Kidney (tissue), 14 donors: ENCODE measurements around the gene TBX10. TPM values are rescaled to one million over a fixed set of nuclear protein-coding genes. Genes with fewer than 3 reads are reported as not detected.

Source experiments
- DNase-seq, 5 donors: peaks; one replicate each; pipeline ENCODE4 v3.0.0-alpha.2; 2013 to 2020
- FAIRE-seq: peaks from 2 replicates; lab custom pipeline; 2012; peaks lifted over from hg19 to GRCh38; lab: Jason Lieb, UNC
- H3K27ac ChIP-seq, 2 donors: one replicate each; pipeline ENCODE4 v1.7.0; 2013; ENCODE audit warnings: low read depth in 2 of 2, low read length in 2 of 2, inconsistent platforms in 1 of 2
- H3K27me3 ChIP-seq: one replicate; pipeline ENCODE4 v1.7.1; 2013; ENCODE audit warnings: low read length, inconsistent platforms; ENCODE audit not compliant: control insufficient read depth, insufficient read depth
- H3K36me3 ChIP-seq, 3 donors: one replicate each; pipeline versions ENCODE4 v1.7.0 to v1.7.1; 2013; ENCODE audit warnings: low read length in 3 of 3, control low read depth in 1 of 3, inconsistent platforms in 1 of 3; ENCODE audit not compliant: insufficient read depth in 3 of 3, control insufficient read depth in 2 of 3
- H3K4me1 ChIP-seq, 3 donors: one replicate each; pipeline versions ENCODE4 v1.7.0 to v1.7.1; 2013; ENCODE audit warnings: low read length in 3 of 3, inconsistent platforms in 1 of 3, low read depth in 1 of 3; ENCODE audit not compliant: control insufficient read depth in 2 of 3, insufficient read depth in 2 of 3
- H3K4me3 ChIP-seq, 3 donors: one replicate each; pipeline versions ENCODE4 v1.7.0 to v1.8.1; 2013; ENCODE audit warnings: low read length in 3 of 3, control low read depth in 1 of 3, inconsistent platforms in 1 of 3
- H3K9ac ChIP-seq, 3 donors: one replicate each; pipeline versions ENCODE4 v1.7.0 to v1.7.1; 2013; ENCODE audit warnings: low read length in 3 of 3, control low read depth in 1 of 3, inconsistent platforms in 1 of 3
- H3K9me3 ChIP-seq, 3 donors: one replicate each; pipeline versions ENCODE4 v1.7.0 to v1.7.1; 2013; ENCODE audit warnings: low read length in 3 of 3, control low read depth in 1 of 3, inconsistent platforms in 1 of 3; ENCODE audit not compliant: control insufficient read depth in 2 of 3, insufficient read depth in 1 of 3
- CTCF ChIP-seq: IDR thresholded peaks from 3 replicates; pipeline ENCODE4 v1.5.1; 2012; ENCODE audit warnings: mild to moderate bottlenecking, moderate library complexity, borderline replicate concordance; ENCODE audit not compliant: insufficient read depth; ENCODE audit errors: extremely low read depth
- intact Hi-C: fragments of 100-400 bp; cut with DNase I; formaldehyde crosslinking; loops from one replicate; pipeline ENCODE4 v1.11.1; 2022
- polyA plus RNA-seq: library from polyadenylated mRNA; stranded (reverse); fragments of 350-450 nt; fragmentation: Illumina TruSeq; extraction: RNeasy Lipid Tissue Mini Kit (QIAGEN cat#74804); gene quantifications from one replicate; pipeline ENCODE4 v1.2.3, GENCODE V29; 2014; ENCODE audit warnings: low read depth, low replicate concordance; ENCODE audit not compliant: insufficient read depth
- total RNA-seq: library from RNA; stranded (reverse); fragmentation: NEBNext Ultra II Directional; extraction: Animal tissue kit (Norgen Biotek cat#: 25700); gene quantifications from one replicate; pipeline ENCODE4 v1.2.1, GENCODE V29; 2021
- donor health status: control.
- donor health status: control.
- donor health status: control.
- donor health status: control.
- donor health status: control.
- donor health status: DM: yes; HTN: yes; CAD: no.
- donor health status: Normal renal cell carcinoma (clear cell type).

Gene TBX10
- total and polyA plus RNA-seq, 2 donors from 2014 or later, result not detected

DNA sequence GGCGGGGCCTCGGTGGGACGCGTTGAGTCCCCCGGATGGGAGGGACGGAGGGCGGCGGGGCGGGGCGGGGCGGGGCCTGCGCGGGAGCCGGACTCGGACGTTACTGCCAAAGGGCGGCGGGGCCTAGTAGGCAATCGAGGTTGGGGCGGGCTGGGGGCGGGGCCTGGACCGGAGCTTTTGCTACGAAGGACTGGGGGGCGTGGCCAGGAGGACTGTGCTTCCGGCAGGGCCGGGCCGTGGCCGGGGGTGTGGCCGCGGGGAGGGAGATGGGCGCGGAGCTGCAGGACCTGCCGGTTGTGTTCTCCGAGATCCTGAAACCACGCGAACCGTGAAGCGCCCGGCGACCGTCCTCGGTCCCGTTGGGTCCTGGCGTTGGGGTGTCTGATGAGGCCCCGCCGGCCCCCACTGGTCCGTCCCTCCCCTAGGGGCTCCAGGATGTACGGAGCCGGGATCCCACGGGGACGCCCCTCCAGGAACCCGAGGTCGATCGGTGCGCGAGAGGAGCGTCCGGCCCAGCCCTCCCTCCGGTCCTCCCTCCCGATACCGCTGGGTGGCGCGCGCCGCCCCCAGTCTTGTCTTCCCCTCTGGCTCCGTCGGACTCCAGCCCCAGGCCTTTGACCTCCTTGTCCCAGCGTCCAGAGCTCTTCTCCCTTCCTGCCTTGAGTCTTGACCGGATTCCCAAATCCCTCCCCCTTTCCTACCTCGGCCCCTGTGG is 9.2 kb downstream of the TBX10 start:
- Histone ChIP-seq H3K4me3 (peak overlapping the region; percentile 56 to 71 (median 65)), H3K4me1 (peaks cover 0 to 21% (median 6%) of the 10 kb centered on the region in 3 donors), H3K9me3 (no peaks in the 10 kb centered on the region), H3K27ac (peak overlapping the region; percentile 81 to 93), H3K36me3 (no peaks in the 10 kb centered on the region), H3K27me3 (no peaks in the 10 kb centered on the region), H3K9ac (peak overlapping the region; percentile 44 to 75 (median 50))
- peak; percentile 57 for TF ChIP-seq CTCF
- intact Hi-C loops, result no loop called here
- DNase-seq (peak; percentile 98 to 100 (median 100)), FAIRE-seq (no peak)

- no peaks in the 10 kb centered on the region for H3K27me3 ChIP-seq
- H3K9ac ChIP-seq, result peak within 1 kb of the TSS; percentile 44 to 75 (median 50)
- H3K27ac ChIP-seq, result peak within 1 kb of the TSS; percentile 89 to 93
- no peaks in the 10 kb centered on the region for H3K9me3 ChIP-seq
- FAIRE-seq (no peak), DNase-seq (peak; percentile 71 to 95 (median 90))
- H3K36me3 ChIP-seq, result no peaks in the 10 kb centered on the region
- peak; percentile 76 for TF ChIP-seq CTCF
- peak within 1 kb of the TSS; percentile 56 to 71 (median 65) for H3K4me3 ChIP-seq
- intact Hi-C loops, result no loop called here
- peaks cover 0 to 21% (median 6%) of the 10 kb centered on the region in 3 donors for H3K4me1 ChIP-seq
Observed at GRCh38 chr11:67629386-67630227, 10.0 kb downstream of the TBX10 start, which contains the start of gene NUDT8. NUDT8 (minus strand) TSS chr11:67629937; CDS start chr11:67629911, 26 bp downstream.

DNA sequence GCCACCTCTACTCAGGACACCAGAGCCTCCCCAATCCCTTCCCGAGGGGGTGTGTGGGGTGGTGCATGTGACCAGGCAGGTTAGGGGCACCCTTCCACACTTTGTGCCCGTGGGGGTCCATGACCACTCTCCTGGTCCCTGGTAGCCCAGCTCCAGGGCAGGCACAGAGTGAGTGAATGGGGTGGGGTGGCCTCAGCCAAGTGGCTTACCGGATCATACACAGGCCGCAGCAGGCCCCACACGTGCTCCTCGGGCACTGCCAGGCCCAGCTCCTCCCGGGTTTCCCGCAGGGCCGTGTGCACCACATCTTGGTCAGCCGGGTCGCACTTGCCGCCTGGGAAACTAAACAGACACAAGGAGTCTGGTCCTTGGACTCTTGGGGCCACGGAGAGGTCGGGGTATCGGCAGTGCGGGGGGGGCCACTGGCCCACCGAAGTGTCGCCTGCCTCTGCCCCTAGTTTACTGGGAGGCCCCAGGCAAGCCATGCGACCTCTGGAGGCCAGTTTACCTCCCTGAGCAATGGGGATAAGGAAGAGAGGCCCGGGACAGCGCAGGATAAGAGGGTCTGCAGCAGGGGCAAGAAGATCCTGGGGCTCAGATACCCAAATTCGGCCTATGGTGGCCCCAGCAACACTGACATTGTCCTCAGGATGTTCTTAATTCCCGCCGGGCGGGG is 10.7 kb downstream of the TBX10 start:
- Histone ChIP-seq H3K4me3 (peak overlapping the region in 1 of 3 donors; percentile 70), H3K4me1 (peaks cover 0 to 21% (median 6%) of the 10 kb centered on the region in 3 donors), H3K27ac (no peak overlapping the region), H3K27me3 (no peaks in the 10 kb centered on the region), H3K36me3 (no peaks in the 10 kb centered on the region), H3K9ac (no peak overlapping the region), H3K9me3 (no peaks in the 10 kb centered on the region)
- TF ChIP-seq CTCF, result no peak
- DNase-seq (peak in 1 of 5 donors; percentile 9), FAIRE-seq (no peak)
- intact Hi-C loops, result no loop called here
